ENCODE measurements around the gene EDEM3.

DNA sequence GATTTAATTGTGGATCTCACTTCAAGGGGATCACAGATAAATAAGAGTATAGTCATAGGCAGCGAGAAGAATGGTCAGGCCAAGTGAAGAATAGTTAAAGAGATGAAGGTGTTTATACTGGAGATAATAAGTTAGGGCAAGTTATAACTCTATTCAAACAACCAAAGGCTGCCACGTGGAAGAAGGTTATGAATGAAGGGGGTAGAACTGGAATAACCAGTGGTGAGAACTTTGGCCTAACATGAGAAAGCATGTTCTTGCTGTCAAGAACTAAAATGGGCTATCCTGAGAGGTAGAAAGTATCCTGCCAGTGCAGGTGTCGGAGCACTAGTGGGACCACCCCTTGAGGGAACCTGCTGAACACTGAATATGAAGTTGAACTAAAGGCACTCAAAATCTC, 49.6 kb upstream of the EDEM3 start:
- TF ChIP-seq, protein P1, sequence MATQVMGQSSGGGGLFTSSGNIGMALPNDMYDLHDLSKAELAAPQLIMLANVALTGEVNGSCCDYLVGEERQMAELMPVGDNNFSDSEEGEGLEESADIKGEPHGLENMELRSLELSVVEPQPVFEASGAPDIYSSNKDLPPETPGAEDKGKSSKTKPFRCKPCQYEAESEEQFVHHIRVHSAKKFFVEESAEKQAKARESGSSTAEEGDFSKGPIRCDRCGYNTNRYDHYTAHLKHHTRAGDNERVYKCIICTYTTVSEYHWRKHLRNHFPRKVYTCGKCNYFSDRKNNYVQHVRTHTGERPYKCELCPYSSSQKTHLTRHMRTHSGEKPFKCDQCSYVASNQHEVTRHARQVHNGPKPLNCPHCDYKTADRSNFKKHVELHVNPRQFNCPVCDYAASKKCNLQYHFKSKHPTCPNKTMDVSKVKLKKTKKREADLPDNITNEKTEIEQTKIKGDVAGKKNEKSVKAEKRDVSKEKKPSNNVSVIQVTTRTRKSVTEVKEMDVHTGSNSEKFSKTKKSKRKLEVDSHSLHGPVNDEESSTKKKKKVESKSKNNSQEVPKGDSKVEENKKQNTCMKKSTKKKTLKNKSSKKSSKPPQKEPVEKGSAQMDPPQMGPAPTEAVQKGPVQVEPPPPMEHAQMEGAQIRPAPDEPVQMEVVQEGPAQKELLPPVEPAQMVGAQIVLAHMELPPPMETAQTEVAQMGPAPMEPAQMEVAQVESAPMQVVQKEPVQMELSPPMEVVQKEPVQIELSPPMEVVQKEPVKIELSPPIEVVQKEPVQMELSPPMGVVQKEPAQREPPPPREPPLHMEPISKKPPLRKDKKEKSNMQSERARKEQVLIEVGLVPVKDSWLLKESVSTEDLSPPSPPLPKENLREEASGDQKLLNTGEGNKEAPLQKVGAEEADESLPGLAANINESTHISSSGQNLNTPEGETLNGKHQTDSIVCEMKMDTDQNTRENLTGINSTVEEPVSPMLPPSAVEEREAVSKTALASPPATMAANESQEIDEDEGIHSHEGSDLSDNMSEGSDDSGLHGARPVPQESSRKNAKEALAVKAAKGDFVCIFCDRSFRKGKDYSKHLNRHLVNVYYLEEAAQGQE (IDR thresholded peaks at IDR 0.05; ENCODE audit: insufficient read depth in 1 of 2, low read depth in 2 of 2, low read length in 2 of 2) = no peak
- TF ChIP-seq TAF1 (IDR thresholded peaks at IDR 0.05; ENCODE audit: borderline replicate concordance, insufficient read depth, low read length) (no peak), POLR2AphosphoS5 (IDR thresholded peaks at IDR 0.05; ENCODE audit: low read depth, low read length) (no peak), SIN3A (IDR thresholded peaks at IDR 0.05; ENCODE audit: borderline replicate concordance, insufficient read depth, low read length) (no peak)
